ENCODE measurements around the gene DISC1.

DNA sequence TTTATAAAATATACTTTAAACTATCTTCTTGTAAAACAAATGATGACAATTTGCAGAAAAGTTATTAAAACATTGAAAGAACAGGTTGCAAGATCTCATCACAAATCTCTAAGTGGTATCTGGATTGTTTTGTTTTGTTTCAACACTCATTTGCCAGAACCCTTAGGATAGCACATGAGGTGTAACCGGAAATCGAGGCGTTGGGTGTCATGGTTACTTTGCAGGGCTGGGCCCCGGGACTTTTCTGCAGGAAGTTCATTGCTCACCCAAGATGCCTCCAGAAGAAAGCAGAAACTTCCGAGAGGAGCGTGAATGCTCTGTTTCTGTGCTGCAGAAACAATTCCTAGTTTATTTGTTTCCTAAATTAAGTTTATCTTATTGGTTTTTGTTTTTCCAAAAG, 2.5 kb downstream of the DISC1 start:
- TF ChIP-seq, protein P1, sequence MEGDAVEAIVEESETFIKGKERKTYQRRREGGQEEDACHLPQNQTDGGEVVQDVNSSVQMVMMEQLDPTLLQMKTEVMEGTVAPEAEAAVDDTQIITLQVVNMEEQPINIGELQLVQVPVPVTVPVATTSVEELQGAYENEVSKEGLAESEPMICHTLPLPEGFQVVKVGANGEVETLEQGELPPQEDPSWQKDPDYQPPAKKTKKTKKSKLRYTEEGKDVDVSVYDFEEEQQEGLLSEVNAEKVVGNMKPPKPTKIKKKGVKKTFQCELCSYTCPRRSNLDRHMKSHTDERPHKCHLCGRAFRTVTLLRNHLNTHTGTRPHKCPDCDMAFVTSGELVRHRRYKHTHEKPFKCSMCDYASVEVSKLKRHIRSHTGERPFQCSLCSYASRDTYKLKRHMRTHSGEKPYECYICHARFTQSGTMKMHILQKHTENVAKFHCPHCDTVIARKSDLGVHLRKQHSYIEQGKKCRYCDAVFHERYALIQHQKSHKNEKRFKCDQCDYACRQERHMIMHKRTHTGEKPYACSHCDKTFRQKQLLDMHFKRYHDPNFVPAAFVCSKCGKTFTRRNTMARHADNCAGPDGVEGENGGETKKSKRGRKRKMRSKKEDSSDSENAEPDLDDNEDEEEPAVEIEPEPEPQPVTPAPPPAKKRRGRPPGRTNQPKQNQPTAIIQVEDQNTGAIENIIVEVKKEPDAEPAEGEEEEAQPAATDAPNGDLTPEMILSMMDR (conservative IDR thresholded peaks at IDR 0.05): no peak
- TF ChIP-seq ZFX (IDR thresholded peaks at IDR 0.05): no peak
